Activated CD8-positive, alpha-beta T cell treated with anti-CD3 and anti-CD28 coated beads, Interleukin-2, amount 10 ng/mL, durations not matched to agents 7 days and 5 days (primary cell): Measurements from ENCODE around the gene CCDC30. TPM values are rescaled to one million over a fixed set of nuclear protein-coding genes. Genes with fewer than 3 reads are reported as not detected.

ENCODE experiments used
- ATAC-seq: fragments of 150-1000 bp; cut with Tn5 transposase; one replicate; pipeline ENCODE4 v1.10.0; 2021; ENCODE audit warnings: moderate library complexity
- CTCF ChIA-PET: fragments of 350-600 bp; sonication (Branson Sonifier 250); formaldehyde crosslinking; loops from one replicate; lab custom pipeline; 2021; ENCODE audit warnings: antibody characterized with exemption; lab: Charles Lee
- POLR2A ChIA-PET: fragments of 350-600 bp; sonication (Branson Sonifier 250); formaldehyde crosslinking; loops from one replicate; lab custom pipeline; 2021; ENCODE audit warnings: antibody characterized with exemption; lab: Charles Lee
- DNase-seq: peaks from one replicate; pipeline ENCODE4 v3.0.0-alpha.2; 2020
- H3K27ac Mint-ChIP-seq: one replicate; pipeline ENCODE4 v1.8.0; 2021; ENCODE audit warnings: mild to moderate bottlenecking, mixed read lengths
- H3K27me3 Mint-ChIP-seq: one replicate; pipeline ENCODE4 v1.8.0; 2021; ENCODE audit warnings: low read depth, mixed read lengths
- H3K36me3 Mint-ChIP-seq: one replicate; pipeline ENCODE4 v1.8.0; 2021; ENCODE audit warnings: low read depth, mixed read lengths
- H3K4me1 Mint-ChIP-seq: one replicate; pipeline ENCODE4 v1.8.0; 2021; ENCODE audit warnings: low read depth, mixed read lengths
- H3K4me3 Mint-ChIP-seq: one replicate; pipeline ENCODE4 v1.8.0; 2021; ENCODE audit warnings: mild to moderate bottlenecking, mixed read lengths
- H3K9me3 Mint-ChIP-seq: one replicate; pipeline ENCODE4 v1.8.0; 2022; ENCODE audit warnings: mixed read lengths; ENCODE audit not compliant: insufficient read depth
- total RNA-seq, 2 experiments: library from RNA; stranded (reverse); gene quantifications; one replicate each; pipeline ENCODE4 v1.2.3, GENCODE V29; 2021

CCDC30 gene
- total RNA-seq, 2 experiments from 2014 or later, result 1.7 to 2.2 TPM

DNA sequence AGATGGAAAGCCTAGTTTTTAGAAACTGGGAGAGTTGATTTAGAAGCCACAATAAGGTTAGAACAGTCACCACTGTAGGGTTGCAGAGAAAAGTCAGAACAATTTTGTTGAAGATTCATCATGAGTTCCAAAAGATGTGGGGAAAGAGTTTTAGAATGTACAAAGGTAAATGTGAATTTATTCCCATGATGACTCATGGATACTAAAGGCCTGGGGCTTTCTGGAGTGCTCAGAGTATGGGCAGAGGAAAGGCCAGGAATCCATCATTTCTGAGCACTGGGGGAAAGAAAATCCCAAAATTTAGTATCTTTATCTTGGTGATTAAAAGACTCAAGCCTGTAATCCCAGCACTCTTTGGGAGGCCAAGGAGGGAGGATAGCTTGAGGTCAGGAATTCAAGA lies 236.9 kb downstream of the CCDC30 start:
- no peaks in the 10 kb centered on the region for H3K27me3 Mint-ChIP-seq
- POLR2A ChIA-PET, result no interaction called here
- no peak overlapping the region for H3K27ac Mint-ChIP-seq
- no peaks in the 10 kb centered on the region for H3K9me3 Mint-ChIP-seq
- no peak for ATAC-seq
- no peak overlapping the region for H3K4me3 Mint-ChIP-seq
- H3K4me1 Mint-ChIP-seq, result peaks cover 1% of the 10 kb centered on the region
- no peak for DNase-seq
- CTCF ChIA-PET, result interaction anchor here (0.7 to 2.1 kb wide), 2 partner anchors 9 to 68 kb away, joined by 3 to 5 read pairs; no protein-coding TSS in a partner anchor
- peaks cover 95% of the 10 kb centered on the region for H3K36me3 Mint-ChIP-seq

DNA sequence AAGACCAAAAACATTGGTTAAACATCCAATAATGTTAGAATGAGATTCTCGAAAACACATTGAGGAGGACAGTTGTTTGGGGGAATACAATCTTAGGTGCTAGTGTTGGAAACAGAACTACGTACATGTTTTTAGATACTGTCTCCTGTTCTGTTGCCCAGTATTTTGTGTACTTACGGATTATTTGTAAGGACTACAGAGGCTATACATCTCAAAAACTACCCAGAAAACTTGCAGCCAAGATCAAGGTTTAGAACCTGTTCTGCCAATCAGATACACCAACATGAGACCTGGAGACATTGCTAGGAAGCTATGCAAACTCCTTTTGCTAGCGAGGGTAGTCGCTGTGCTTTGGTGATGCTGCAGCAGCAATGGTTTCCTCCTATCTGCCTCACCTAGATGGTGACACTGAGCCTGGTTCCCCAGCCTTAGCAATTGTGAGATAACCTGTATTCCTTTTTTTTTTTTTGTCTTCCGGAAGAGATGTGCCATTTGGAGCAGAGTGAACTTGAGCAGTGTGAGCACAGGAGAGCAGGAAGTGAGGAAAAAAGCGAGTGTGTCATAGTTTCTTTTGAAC lies 240.9 kb downstream of the CCDC30 start:
- DNase-seq, result no peak
- ATAC-seq, result no peak
- ChIA-PET CTCF (no interaction called here), POLR2A (no interaction called here)
- H3K4me3 Mint-ChIP-seq, result no peak overlapping the region
- H3K27ac Mint-ChIP-seq, result no peak overlapping the region
- peaks cover 95% of the 10 kb centered on the region for H3K36me3 Mint-ChIP-seq
- H3K9me3 Mint-ChIP-seq, result no peaks in the 10 kb centered on the region
- H3K27me3 Mint-ChIP-seq, result no peaks in the 10 kb centered on the region
- no peaks in the 10 kb centered on the region for H3K4me1 Mint-ChIP-seq

Other genes with a start within 250 kb of the CCDC30 start
- 10 to 100 TPM; 41.5 to 44.5 TPM for gene FOXJ3, start 128.1 kb upstream of the CCDC30 start, total RNA-seq
- gene RIMKLA, start 82.5 kb upstream of the CCDC30 start, total RNA-seq, result 1 to 10 TPM; 2.5 TPM
- under 1 TPM; 0.63 to 0.79 TPM for gene ZMYND12, start 7.3 kb upstream of the CCDC30 start, total RNA-seq
- gene PPCS, start 6.7 kb upstream of the CCDC30 start, total RNA-seq, result 10 to 100 TPM; 34.4 to 36.2 TPM
- gene PPIH, start 195.1 kb downstream of the CCDC30 start, total RNA-seq, result 100 to 1,000 TPM; 112 to 121 TPM
- 100 to 1,000 TPM; 733 to 791 TPM for gene YBX1, start 219.1 kb downstream of the CCDC30 start, total RNA-seq